DOHH2 (cell line): Measurements from ENCODE around the gene SCLT1.

Experiments
- EZH2phosphoT487 ChIP-seq: fragments of 200-600 bp; sonication (generic); IDR thresholded peaks from 2 replicates; pipeline ENCODE4 v1.6.1; 2017; ENCODE audit warnings: borderline replicate concordance, mild to moderate bottlenecking, antibody characterized with exemption, low read length, moderate library complexity, mixed read lengths
- TF ChIP-seq, protein P1 (sequence below): fragments of 200-600 bp; sonication (generic); IDR thresholded peaks from one replicate; pipeline ENCODE4 v1.5.1; 2014; ENCODE audit warnings: antibody characterized with exemption, mild to moderate bottlenecking, low read depth, low read length; ENCODE audit not compliant: poor library complexity, severe bottlenecking

DNA sequence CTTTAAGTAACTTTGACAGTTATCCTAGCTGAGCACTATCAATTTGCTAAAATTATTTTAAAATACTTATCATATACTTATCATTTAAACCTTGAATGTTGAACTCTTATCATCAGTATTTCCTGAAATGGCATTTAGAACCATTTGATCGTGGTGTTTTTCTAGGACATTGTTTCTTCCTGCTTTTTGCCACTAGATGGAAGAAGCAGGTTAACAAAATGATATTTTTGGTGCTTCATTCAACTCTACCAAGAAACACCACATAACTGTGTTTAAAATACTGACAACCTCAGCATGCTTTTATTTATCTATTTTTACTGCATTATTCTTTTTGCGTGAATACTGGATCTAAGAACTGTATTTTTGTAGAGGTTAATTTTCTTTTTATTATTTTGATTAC is 47.2 kb upstream of the SCLT1 start:
- TF ChIP-seq, protein P1, sequence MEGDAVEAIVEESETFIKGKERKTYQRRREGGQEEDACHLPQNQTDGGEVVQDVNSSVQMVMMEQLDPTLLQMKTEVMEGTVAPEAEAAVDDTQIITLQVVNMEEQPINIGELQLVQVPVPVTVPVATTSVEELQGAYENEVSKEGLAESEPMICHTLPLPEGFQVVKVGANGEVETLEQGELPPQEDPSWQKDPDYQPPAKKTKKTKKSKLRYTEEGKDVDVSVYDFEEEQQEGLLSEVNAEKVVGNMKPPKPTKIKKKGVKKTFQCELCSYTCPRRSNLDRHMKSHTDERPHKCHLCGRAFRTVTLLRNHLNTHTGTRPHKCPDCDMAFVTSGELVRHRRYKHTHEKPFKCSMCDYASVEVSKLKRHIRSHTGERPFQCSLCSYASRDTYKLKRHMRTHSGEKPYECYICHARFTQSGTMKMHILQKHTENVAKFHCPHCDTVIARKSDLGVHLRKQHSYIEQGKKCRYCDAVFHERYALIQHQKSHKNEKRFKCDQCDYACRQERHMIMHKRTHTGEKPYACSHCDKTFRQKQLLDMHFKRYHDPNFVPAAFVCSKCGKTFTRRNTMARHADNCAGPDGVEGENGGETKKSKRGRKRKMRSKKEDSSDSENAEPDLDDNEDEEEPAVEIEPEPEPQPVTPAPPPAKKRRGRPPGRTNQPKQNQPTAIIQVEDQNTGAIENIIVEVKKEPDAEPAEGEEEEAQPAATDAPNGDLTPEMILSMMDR: no peak
- TF ChIP-seq EZH2phosphoT487: no peak
